GM13976 (cell line): ENCODE measurements around the gene EIF2B2.

ENCODE experiments used
- DNase-seq: peaks from one replicate; pipeline ENCODE4 v3.0.0; 2012; ENCODE audit warnings: low spot score
- CTCF ChIP-seq: IDR thresholded peaks from 2 replicates; pipeline ENCODE4 v1.5.1; 2012; ENCODE audit warnings: borderline replicate concordance, mild to moderate bottlenecking; ENCODE audit not compliant: insufficient read depth; ENCODE audit errors: extremely low read depth, missing control alignments, control extremely low read depth
- in situ Hi-C: fragments of 300-500 bp; cut with MboI; formaldehyde crosslinking; loops from one replicate; pipeline ENCODE4 v1.12.0; 2022; ENCODE audit warnings: low sequenced_read_pairs, mixed read lengths, inconsistent platforms; ENCODE audit not compliant: unreplicated experiment

The EIF2B2 gene

GRCh38 chr14:75030147-75030546 is 27.4 kb downstream of the EIF2B2 start:
- in situ Hi-C loops = no loop called here
- TF ChIP-seq CTCF = no peak
- no peak for DNase-seq

DNA sequence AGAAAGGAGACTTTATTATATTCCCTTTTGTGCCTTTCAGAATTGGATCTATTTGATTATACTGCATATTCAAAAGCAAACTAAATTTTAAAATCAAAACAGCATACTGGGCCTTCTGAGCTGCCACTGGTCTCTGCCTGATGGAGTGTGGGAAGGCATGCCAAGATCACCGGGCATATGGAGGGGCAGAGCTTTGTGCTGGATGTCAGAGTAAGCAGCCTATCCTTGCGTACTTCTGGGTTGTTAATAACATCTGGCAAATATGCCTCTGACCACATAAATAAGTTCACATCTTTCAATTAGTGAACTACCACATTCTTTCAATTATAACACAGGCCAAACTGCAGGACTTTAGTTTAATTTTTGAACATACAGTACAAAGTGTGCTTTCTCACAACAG is 30.2 kb downstream of the EIF2B2 start:
- in situ Hi-C loops = no loop called here
- no peak for DNase-seq
- TF ChIP-seq CTCF = no peak

- DNase-seq = no peak
- in situ Hi-C loops = no loop called here
- no peak for TF ChIP-seq CTCF
These were observed 37.8 kb downstream of the EIF2B2 start for GRCh38 chr14:75040507-75040906.

- in situ Hi-C loops = no loop called here
- no peak for DNase-seq
- no peak for TF ChIP-seq CTCF
These were observed 38.2 kb downstream of the EIF2B2 start for GRCh38 chr14:75040959-75041358.

- in situ Hi-C loops = no loop called here
- DNase-seq = no peak
- TF ChIP-seq CTCF = no peak
These were observed 38.9 kb downstream of the EIF2B2 start for GRCh38 chr14:75041613-75042012.

DNA sequence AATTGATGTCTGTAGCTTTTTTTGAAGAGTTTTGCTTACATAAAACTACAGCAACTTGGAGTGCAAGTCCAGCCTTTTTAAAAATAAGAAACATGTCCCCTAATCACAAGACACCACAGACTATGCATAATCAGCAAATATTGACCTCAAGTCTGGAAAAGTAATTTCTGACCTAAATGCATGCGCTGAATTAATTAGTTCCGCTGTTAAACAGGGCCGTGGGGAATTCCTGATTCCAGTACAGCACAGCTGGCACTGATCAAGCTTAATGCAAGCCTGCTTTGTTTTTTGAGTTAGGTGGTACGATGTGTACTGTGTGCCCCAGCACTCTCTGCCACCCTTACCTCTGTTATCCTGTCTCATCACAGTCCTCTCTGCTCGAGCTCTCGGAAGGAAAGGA is 39.3 kb downstream of the EIF2B2 start:
- in situ Hi-C loops = no loop called here

More for the DNA sequence above, 39.3 kb downstream of the EIF2B2 start:
- no peak for DNase-seq
- no peak for TF ChIP-seq CTCF
